Pericardium fibroblast (primary cell): ENCODE results near the gene PPP1R9B. TPM values are rescaled to one million over a fixed set of nuclear protein-coding genes. Genes with fewer than 3 reads are reported as not detected.

ENCODE experiments used
- total RNA-seq: library from RNA; depleted of rRNA; stranded (reverse); fragments of >200 nt; gene quantifications from 2 replicates; pipeline ENCODE4 v1.2.3, GENCODE V29; 2015

PPP1R9B gene
- 39.2 and 46.4 TPM in 2 replicates for total RNA-seq

GRCh38 chr17:50150354-50151040, at the start of gene PPP1R9B:
TSS of gene PPP1R9B (minus strand) at chr17:50150677. CDS start at chr17:50150513, 164 bp downstream.

GRCh38 chr17:50165867-50166517, 15.5 kb upstream of the PPP1R9B start, which contains the start of gene SGCA:
TSS of gene SGCA (plus strand) at chr17:50166005. CDS start at chr17:50166041, 36 bp downstream.

GRCh38 chr17:50129728-50130558, 20.5 kb downstream of the PPP1R9B start, which contains the start of gene SAMD14:
TSS of gene SAMD14 (minus strand) at chr17:50130160. CDS start at chr17:50124959, 5,201 bp downstream.

GRCh38 chr17:50094753-50095619, 55.5 kb downstream of the PPP1R9B start, which contains the start of gene PDK2:
TSS of gene PDK2 (plus strand) at chr17:50095351. CDS start at chr17:50095436, 85 bp downstream.

Other genes with a start within 250 kb of the PPP1R9B start
- not detected in 2 replicates for gene DLX4, start 181.5 kb downstream of the PPP1R9B start, total RNA-seq
- not detected in 2 replicates for gene DLX3, start 155.5 kb downstream of the PPP1R9B start, total RNA-seq
- 20.8 and 218 TPM in 2 replicates for gene ITGA3, start 94.6 kb downstream of the PPP1R9B start, total RNA-seq
- gene PDK2, start 55.3 kb downstream of the PPP1R9B start, total RNA-seq: 21.9 and 22.4 TPM in 2 replicates
- gene SAMD14, start 20.5 kb downstream of the PPP1R9B start, total RNA-seq: 1.4 and 3.2 TPM in 2 replicates
- 0.26 and 0.47 TPM in 2 replicates for gene SGCA, start 15.3 kb upstream of the PPP1R9B start, total RNA-seq
- 5,508 and 7,896 TPM in 2 replicates for gene COL1A1, start 51.0 kb upstream of the PPP1R9B start, total RNA-seq
- gene TMEM92, start 123.8 kb upstream of the PPP1R9B start, total RNA-seq: 0.09 TPM in 1 of 2 replicates, not detected in the other
- gene XYLT2, start 195.4 kb upstream of the PPP1R9B start, total RNA-seq: 28.8 and 32.2 TPM in 2 replicates
- 46.5 and 59.5 TPM in 2 replicates for gene MRPL27, start 222.5 kb upstream of the PPP1R9B start, total RNA-seq
- gene EME1, start 222.6 kb upstream of the PPP1R9B start, total RNA-seq: 0.35 and 3.4 TPM in 2 replicates
- 84.1 and 150 TPM in 2 replicates for gene LRRC59, start 246.8 kb upstream of the PPP1R9B start, total RNA-seq